ENCODE measurements around the gene C11orf52.

DNA sequence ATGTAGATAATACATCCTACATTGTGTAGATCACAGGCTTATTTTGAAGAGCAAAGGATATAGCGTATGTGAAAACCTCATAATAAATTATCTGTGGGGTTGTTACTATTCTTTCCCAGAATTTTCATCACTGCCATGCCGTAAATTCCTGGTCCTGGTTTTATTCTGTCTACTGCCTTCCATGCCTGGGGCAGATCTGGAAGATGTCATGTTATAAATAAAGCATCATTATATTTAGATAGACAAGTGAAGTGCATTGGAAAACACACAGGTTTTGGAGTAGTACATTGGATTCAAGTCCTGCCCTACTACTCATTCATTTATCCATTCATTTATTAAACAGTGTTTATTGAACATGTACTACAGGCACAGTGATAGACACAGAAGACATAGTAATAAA lies 2.2 kb downstream of the C11orf52 start:
- TF ChIP-seq, protein P1, sequence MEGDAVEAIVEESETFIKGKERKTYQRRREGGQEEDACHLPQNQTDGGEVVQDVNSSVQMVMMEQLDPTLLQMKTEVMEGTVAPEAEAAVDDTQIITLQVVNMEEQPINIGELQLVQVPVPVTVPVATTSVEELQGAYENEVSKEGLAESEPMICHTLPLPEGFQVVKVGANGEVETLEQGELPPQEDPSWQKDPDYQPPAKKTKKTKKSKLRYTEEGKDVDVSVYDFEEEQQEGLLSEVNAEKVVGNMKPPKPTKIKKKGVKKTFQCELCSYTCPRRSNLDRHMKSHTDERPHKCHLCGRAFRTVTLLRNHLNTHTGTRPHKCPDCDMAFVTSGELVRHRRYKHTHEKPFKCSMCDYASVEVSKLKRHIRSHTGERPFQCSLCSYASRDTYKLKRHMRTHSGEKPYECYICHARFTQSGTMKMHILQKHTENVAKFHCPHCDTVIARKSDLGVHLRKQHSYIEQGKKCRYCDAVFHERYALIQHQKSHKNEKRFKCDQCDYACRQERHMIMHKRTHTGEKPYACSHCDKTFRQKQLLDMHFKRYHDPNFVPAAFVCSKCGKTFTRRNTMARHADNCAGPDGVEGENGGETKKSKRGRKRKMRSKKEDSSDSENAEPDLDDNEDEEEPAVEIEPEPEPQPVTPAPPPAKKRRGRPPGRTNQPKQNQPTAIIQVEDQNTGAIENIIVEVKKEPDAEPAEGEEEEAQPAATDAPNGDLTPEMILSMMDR (IDR thresholded peaks at IDR 0.05; ENCODE audit: extremely low read depth in 1 of 2, insufficient read depth in 1 of 2, low read depth in 1 of 2, low read length in 2 of 2) = no peak
- no peak for TF ChIP-seq POLR2AphosphoS5 (IDR thresholded peaks at IDR 0.05; ENCODE audit: insufficient read depth, low read depth, low read length)
- no peak for TF ChIP-seq JUN (IDR thresholded peaks at IDR 0.05; ENCODE audit: borderline replicate concordance, insufficient read depth, insufficient read length, low read depth)
- no peak for TF ChIP-seq GATA2 (IDR thresholded peaks at IDR 0.05; ENCODE audit: insufficient read depth, insufficient read length, low read depth, low read length)
- TF ChIP-seq FOS (IDR thresholded peaks at IDR 0.05; ENCODE audit: borderline replicate concordance, insufficient read depth, low read length) = no peak
- TF ChIP-seq EZH2 (IDR thresholded peaks at IDR 0.05; ENCODE audit: borderline replicate concordance, low read depth, low read length, severe bottlenecking) = no peak
- no peak for TF ChIP-seq POLR2A (IDR thresholded peaks at IDR 0.05; ENCODE audit: low read depth, low read length)
